Muscle of leg (tissue), 11 donors: Measurements from ENCODE around the gene MKNK2. TPM values are rescaled to one million over a fixed set of nuclear protein-coding genes. Genes with fewer than 3 reads are reported as not detected.
"Not testable (repeated sequence)": the region's sequence is repeated elsewhere in the genome, so short reads cannot be mapped to it uniquely, and the experiment has no call there.

Source experiments
- DNase-seq: peaks from one replicate; pipeline ENCODE4 v3.0.0; 2013
- H3K27ac ChIP-seq: one replicate; pipeline ENCODE4 v1.5.1; 2013; ENCODE audit warnings: mild to moderate bottlenecking, low read length, control low read depth
- H3K27me3 ChIP-seq: one replicate; pipeline ENCODE4 v1.6.1; 2013; ENCODE audit warnings: low read length; ENCODE audit not compliant: control insufficient read depth, insufficient read depth
- H3K36me3 ChIP-seq: one replicate; pipeline ENCODE4 v1.6.1; 2013; ENCODE audit warnings: low read length; ENCODE audit not compliant: control insufficient read depth, insufficient read depth
- H3K4me1 ChIP-seq: one replicate; pipeline ENCODE4 v1.6.1; 2013; ENCODE audit warnings: low read length; ENCODE audit not compliant: control insufficient read depth, insufficient read depth
- H3K4me3 ChIP-seq: one replicate; pipeline ENCODE4 v1.5.1; 2013; ENCODE audit warnings: low read length, control low read depth
- H3K9me3 ChIP-seq: replicated peaks from 2 replicates; pipeline ENCODE4 v1.6.1; 2013; ENCODE audit warnings: low read depth, low read length; ENCODE audit not compliant: control insufficient read depth
- WGBS: methylation state at CpG from one replicate; pipeline ENCODE4 v1.1.5; 2013; ENCODE audit warnings: missing lambda C conversion rate; ENCODE audit not compliant: insufficient coverage; 5-methylcytosine and 5-hydroxymethylcytosine counted together
- polyA plus RNA-seq, 8 donors: library from polyadenylated mRNA; unstranded; fragments of 120-200 nt; gene quantifications; one replicate each; pipeline versions ENCODE4 v1.2.1 to v1.2.3, GENCODE V29; 2013; ENCODE audit warnings: inconsistent platforms in 1 of 8, low replicate concordance in 1 of 8; ENCODE audit not compliant: insufficient read length in 8 of 8, insufficient read depth in 1 of 8
- total RNA-seq: library from RNA; stranded (reverse); fragments of 120-200 nt; gene quantifications from one replicate; pipeline ENCODE4 v1.2.4, GENCODE V29; 2013

MKNK2 gene
- total and polyA plus RNA-seq, 9 donors: 56.9 to 115 (median 75.3) TPM

- 76% methylated on average over 13 of the region's 30 CpGs for WGBS
- Histone ChIP-seq H3K27me3 (no peaks in the 10 kb centered on the region), H3K36me3 (peaks cover 51% of the 10 kb centered on the region), H3K9me3 (peaks cover 9% of the 10 kb centered on the region), H3K4me1 (peaks cover 54% of the 10 kb centered on the region), H3K4me3 (no peak overlapping the region), H3K27ac (peak overlapping the region; percentile 75)
- DNase-seq: peak; percentile 42
Observed at GRCh38 chr19:2039089-2039958, 11.7 kb downstream of the MKNK2 start.

- H3K4me3 ChIP-seq: no peak overlapping the region
- WGBS: 81% methylated on average over 39 of the region's 44 CpGs
- peak; percentile 5 for DNase-seq
- peaks cover 9% of the 10 kb centered on the region for H3K9me3 ChIP-seq
- H3K27me3 ChIP-seq: no peaks in the 10 kb centered on the region
- peaks cover 48% of the 10 kb centered on the region for H3K36me3 ChIP-seq
- peak overlapping the region; percentile 75 for H3K27ac ChIP-seq
- H3K4me1 ChIP-seq: peaks cover 54% of the 10 kb centered on the region
Observed at GRCh38 chr19:2038284-2039088, 12.6 kb downstream of the MKNK2 start.

GRCh38 chr19:2037651-2038255 lies 13.3 kb downstream of the MKNK2 start:
- Histone ChIP-seq H3K4me1 (peaks cover 57% of the 10 kb centered on the region), H3K4me3 (no peak overlapping the region), H3K27ac (no peak overlapping the region), H3K27me3 (no peaks in the 10 kb centered on the region), H3K9me3 (peaks cover 9% of the 10 kb centered on the region), H3K36me3 (peaks cover 41% of the 10 kb centered on the region)
- 71% methylated on average over 3 of the region's 24 CpGs for WGBS
- DNase-seq: peak; percentile 30

- H3K27ac ChIP-seq: no peak overlapping the region
- H3K27me3 ChIP-seq: no peaks in the 10 kb centered on the region
- H3K36me3 ChIP-seq: peaks cover 35% of the 10 kb centered on the region
- H3K4me1 ChIP-seq: peaks cover 58% of the 10 kb centered on the region
- H3K4me3 ChIP-seq: no peak overlapping the region
- no CpG with 5 or more reads among the region's 8 CpGs for WGBS
- peaks cover 9% of the 10 kb centered on the region for H3K9me3 ChIP-seq
- no peak for DNase-seq
Observed at GRCh38 chr19:2036424-2036823, 14.6 kb downstream of the MKNK2 start.

GRCh38 chr19:2035590-2035991 lies 15.5 kb downstream of the MKNK2 start:
- WGBS: 66% methylated on average over 12 of the region's 14 CpGs
- Histone ChIP-seq H3K4me1 (peaks cover 52% of the 10 kb centered on the region), H3K36me3 (peaks cover 27% of the 10 kb centered on the region), H3K27ac (no peak overlapping the region), H3K4me3 (no peak overlapping the region), H3K27me3 (no peaks in the 10 kb centered on the region), H3K9me3 (peaks cover 9% of the 10 kb centered on the region)
- DNase-seq: no peak

GRCh38 chr19:2034729-2035589 lies 16.1 kb downstream of the MKNK2 start:
- peak; percentile 24 for DNase-seq
- H3K9me3 ChIP-seq: peaks cover 9% of the 10 kb centered on the region
- no peaks in the 10 kb centered on the region for H3K27me3 ChIP-seq
- H3K27ac ChIP-seq: no peak overlapping the region
- WGBS: 30% methylated on average over 30 of the region's 34 CpGs
- no peak overlapping the region for H3K4me3 ChIP-seq
- peaks cover 46% of the 10 kb centered on the region for H3K4me1 ChIP-seq
- H3K36me3 ChIP-seq: peaks cover 20% of the 10 kb centered on the region

GRCh38 chr19:2034253-2034652 lies 16.8 kb downstream of the MKNK2 start:
- Histone ChIP-seq H3K4me1 (peaks cover 39% of the 10 kb centered on the region), H3K36me3 (peaks cover 14% of the 10 kb centered on the region)
- WGBS: 77% methylated on average over 14 of the region's 15 CpGs
- not testable (repeated sequence) for DNase-seq, H3K9me3 ChIP-seq, H3K27me3 ChIP-seq, H3K27ac ChIP-seq, H3K4me3 ChIP-seq

- no peaks in the 10 kb centered on the region for H3K27me3 ChIP-seq
- H3K4me1 ChIP-seq: peaks cover 34% of the 10 kb centered on the region
- peaks cover 9% of the 10 kb centered on the region for H3K9me3 ChIP-seq
- H3K27ac ChIP-seq: no peak overlapping the region
- DNase-seq: no peak
- 54% methylated on average over 7 of the region's 9 CpGs for WGBS
- H3K4me3 ChIP-seq: no peak overlapping the region
- peaks cover 10% of the 10 kb centered on the region for H3K36me3 ChIP-seq
Observed at GRCh38 chr19:2033825-2034159, 17.3 kb downstream of the MKNK2 start.

GRCh38 chr19:2033115-2033824 lies 17.8 kb downstream of the MKNK2 start:
- 86% methylated on average over 3 of the region's 6 CpGs for WGBS

More at GRCh38 chr19:2033115-2033824, 17.8 kb downstream of the MKNK2 start:
- peaks cover 30% of the 10 kb centered on the region for H3K4me1 ChIP-seq
- H3K9me3 ChIP-seq: peaks cover 9% of the 10 kb centered on the region
- peak overlapping the region; percentile 95 for H3K27ac ChIP-seq
- H3K4me3 ChIP-seq: no peak overlapping the region
- peaks cover 5% of the 10 kb centered on the region for H3K36me3 ChIP-seq
- no peaks in the 10 kb centered on the region for H3K27me3 ChIP-seq
- no peak for DNase-seq
